ENCODE data around the gene SLC30A9.

SLC30A9 gene

GRCh38 chr4:42018451-42018850 lies 28.1 kb downstream of the SLC30A9 start:
- Histone ChIP-seq H3K79me2 (ENCODE audit: insufficient read depth, low read length) (peaks cover 13% of the 10 kb centered on the region), H3F3A (ENCODE audit: insufficient read depth) (no peaks in the 10 kb centered on the region), H3K9me3 (ENCODE audit: insufficient read depth, low read length) (no peaks in the 10 kb centered on the region), H3K4me2 (ENCODE audit: low read depth, low read length, poor library complexity, severe bottlenecking) (no peak overlapping the region), H3K27ac (ENCODE audit: low read depth, low read length) (no peak overlapping the region), H4K20me1 (ENCODE audit: low read depth, low read length) (peaks cover 7% of the 10 kb centered on the region; the same call in 1 of the 2 replicates), H3K4me3 (ENCODE audit: insufficient read depth, low read length, poor library complexity, severe bottlenecking) (no peak overlapping the region), H2AFZ (ENCODE audit: low read depth, low read length, severe bottlenecking) (no peak overlapping the region), H3K27me3 (ENCODE audit: low read length) (no peaks in the 10 kb centered on the region), H3K36me3 (ENCODE audit: low read length) (peaks cover 27% of the 10 kb centered on the region), H3K9me2 (replicated peaks; ENCODE audit: insufficient read depth, low read length) (no peaks in the 10 kb centered on the region), H3K9ac (ENCODE audit: low read length) (no peak overlapping the region)
- TF ChIP-seq CTCF (IDR thresholded peaks at IDR 0.05; ENCODE audit: insufficient read depth, low read length, poor library complexity, severe bottlenecking) = no peak
- TF ChIP-seq EZH2phosphoT487 (conservative IDR thresholded peaks at IDR 0.05; ENCODE audit: low read length) = no peak

GRCh38 chr4:42048394-42048793 lies 58.1 kb downstream of the SLC30A9 start:
- TF ChIP-seq EZH2phosphoT487 (conservative IDR thresholded peaks at IDR 0.05; ENCODE audit: low read length) = no peak
- no peak for TF ChIP-seq CTCF (IDR thresholded peaks at IDR 0.05; ENCODE audit: insufficient read depth, low read length, poor library complexity, severe bottlenecking)
- Histone ChIP-seq H3K27me3 (ENCODE audit: low read length) (no peaks in the 10 kb centered on the region), H3K36me3 (ENCODE audit: low read length) (peaks cover 14% of the 10 kb centered on the region; the same call in 1 of the 2 replicates), H4K20me1 (ENCODE audit: low read depth, low read length) (no peaks in the 10 kb centered on the region), H3K9me3 (ENCODE audit: insufficient read depth, low read length) (no peaks in the 10 kb centered on the region), H3K9me2 (replicated peaks; ENCODE audit: insufficient read depth, low read length) (no peaks in the 10 kb centered on the region), H3K27ac (ENCODE audit: low read depth, low read length) (no peak overlapping the region), H3K79me2 (ENCODE audit: insufficient read depth, low read length) (no peaks in the 10 kb centered on the region), H3K4me2 (ENCODE audit: low read depth, low read length, poor library complexity, severe bottlenecking) (no peak overlapping the region), H3K9ac (ENCODE audit: low read length) (no peak overlapping the region), H3K4me3 (ENCODE audit: insufficient read depth, low read length, poor library complexity, severe bottlenecking) (no peak overlapping the region), H2AFZ (ENCODE audit: low read depth, low read length, severe bottlenecking) (no peak overlapping the region), H3F3A (ENCODE audit: insufficient read depth) (no peaks in the 10 kb centered on the region)

GRCh38 chr4:42050516-42051249 lies 60.4 kb downstream of the SLC30A9 start:
- H3K4me2 ChIP-seq (ENCODE audit: low read depth, low read length, poor library complexity, severe bottlenecking) = no peak overlapping the region
- H2AFZ ChIP-seq (ENCODE audit: low read depth, low read length, severe bottlenecking) = no peak overlapping the region
- H3K9me2 ChIP-seq (replicated peaks; ENCODE audit: insufficient read depth, low read length) = no peaks in the 10 kb centered on the region
- H4K20me1 ChIP-seq (ENCODE audit: low read depth, low read length) = no peaks in the 10 kb centered on the region
- no peaks in the 10 kb centered on the region for H3K9me3 ChIP-seq (ENCODE audit: insufficient read depth, low read length)
- H3K9ac ChIP-seq (ENCODE audit: low read length) = no peak overlapping the region
- no peaks in the 10 kb centered on the region for H3F3A ChIP-seq (ENCODE audit: insufficient read depth)
- no peak overlapping the region for H3K27ac ChIP-seq (ENCODE audit: low read depth, low read length)
- H3K27me3 ChIP-seq (ENCODE audit: low read length) = no peaks in the 10 kb centered on the region
- peaks cover 16% of the 10 kb centered on the region; the same call in 1 of the 2 replicates for H3K36me3 ChIP-seq (ENCODE audit: low read length)
- no peak overlapping the region for H3K4me3 ChIP-seq (ENCODE audit: insufficient read depth, low read length, poor library complexity, severe bottlenecking)
- H3K79me2 ChIP-seq (ENCODE audit: insufficient read depth, low read length) = no peaks in the 10 kb centered on the region
- TF ChIP-seq EZH2phosphoT487 (conservative IDR thresholded peaks at IDR 0.05; ENCODE audit: low read length) (no peak), CTCF (IDR thresholded peaks at IDR 0.05; ENCODE audit: insufficient read depth, low read length, poor library complexity, severe bottlenecking) (no peak)

Data from SU-DHL-6 (cell line).